Measurements from ENCODE around the gene AMIGO2.

AMIGO2 gene

DNA sequence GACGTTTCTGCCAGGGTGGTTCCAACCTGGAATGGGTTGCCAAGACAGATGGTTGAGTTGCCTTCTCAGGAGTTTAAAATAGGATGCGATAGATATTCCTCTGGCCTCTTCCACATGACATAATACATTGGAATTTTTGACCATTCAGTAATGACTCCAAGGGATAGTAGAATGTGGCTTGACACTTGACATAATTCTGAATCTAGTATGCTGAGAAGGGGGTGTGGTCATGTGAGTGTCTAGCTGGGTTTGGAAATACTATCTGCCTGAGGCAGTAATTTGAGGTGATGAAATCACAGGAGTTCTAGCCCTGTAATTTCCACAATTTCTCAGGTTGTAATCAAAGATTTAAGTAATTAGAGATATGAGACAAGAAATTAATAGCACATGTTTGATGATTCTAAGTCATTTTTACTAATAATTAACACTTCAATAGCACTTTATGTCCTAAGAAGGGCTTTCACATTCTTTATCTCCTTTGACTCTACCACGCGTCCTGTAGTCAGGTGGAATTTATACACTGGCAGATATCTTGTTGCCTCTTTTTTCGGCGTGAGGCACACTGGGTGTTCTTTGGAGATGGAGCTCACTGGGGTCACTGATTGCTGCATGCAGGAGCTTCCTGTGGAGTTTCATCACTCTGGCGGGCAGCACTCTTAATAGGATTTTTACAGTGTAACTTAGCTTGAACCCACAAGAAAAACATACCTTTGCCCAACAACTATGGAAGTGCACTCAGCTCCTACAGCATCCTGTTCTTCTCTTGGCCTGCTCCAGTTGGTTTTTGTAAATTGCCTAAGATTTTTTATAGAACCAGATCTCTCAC is 3.2 kb upstream of the AMIGO2 start:
- no peaks in the 10 kb centered on the region for H3K9me3 ChIP-seq (ENCODE audit: control insufficient read depth in 1 of 2, low read length in 2 of 2)
- H3K36me3 ChIP-seq (ENCODE audit: control insufficient read depth in 1 of 2, insufficient read depth in 2 of 2, low read length in 2 of 2) = no peaks in the 10 kb centered on the region
- H3K9ac ChIP-seq (ENCODE audit: low read depth in 1 of 2, low read length in 2 of 2) = no peak overlapping the region
- no peak overlapping the region for H3K27ac ChIP-seq (ENCODE audit: low read depth, low read length)
- H3K4me1 ChIP-seq (ENCODE audit: control insufficient read depth in 1 of 2, insufficient read depth in 2 of 2, low read length in 2 of 2) = peaks cover 7 to 8% of the 10 kb centered on the region in 2 donors
- peaks cover 10 to 12% of the 10 kb centered on the region in 2 donors for H3K27me3 ChIP-seq (ENCODE audit: control insufficient read depth in 1 of 2, insufficient read depth in 2 of 2, low read length in 2 of 2)
- H3K4me3 ChIP-seq (ENCODE audit: low read depth in 1 of 2, low read length in 2 of 2) = no peak overlapping the region

DNA sequence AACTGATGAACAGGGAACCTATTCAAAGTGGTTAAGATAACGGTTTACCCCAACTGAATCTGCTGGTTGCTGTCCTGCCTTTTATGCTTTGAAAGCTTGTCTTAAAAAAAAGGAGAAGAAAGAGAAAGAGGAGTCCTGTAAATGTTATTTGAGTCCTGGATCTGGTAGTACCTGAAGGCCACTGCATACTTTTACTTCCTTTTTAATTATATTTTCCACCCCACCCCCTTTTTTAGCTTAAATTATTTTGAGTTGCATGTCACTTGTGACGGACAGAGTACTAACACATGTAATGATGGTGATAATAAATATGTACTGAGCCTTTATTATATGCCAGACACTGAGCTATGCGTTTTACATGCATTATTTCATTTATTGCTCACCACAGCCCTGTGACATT is 2.5 kb upstream of the AMIGO2 start:
- Histone ChIP-seq H3K27ac (ENCODE audit: low read depth, low read length) (no peak overlapping the region), H3K27me3 (ENCODE audit: control insufficient read depth in 1 of 2, insufficient read depth in 2 of 2, low read length in 2 of 2) (peaks cover 10 to 17% of the 10 kb centered on the region in 2 donors), H3K9ac (ENCODE audit: low read depth in 1 of 2, low read length in 2 of 2) (no peak overlapping the region), H3K36me3 (ENCODE audit: control insufficient read depth in 1 of 2, insufficient read depth in 2 of 2, low read length in 2 of 2) (no peaks in the 10 kb centered on the region), H3K4me1 (ENCODE audit: control insufficient read depth in 1 of 2, insufficient read depth in 2 of 2, low read length in 2 of 2) (peaks cover 7 to 8% of the 10 kb centered on the region in 2 donors), H3K4me3 (ENCODE audit: low read depth in 1 of 2, low read length in 2 of 2) (no peak overlapping the region), H3K9me3 (ENCODE audit: control insufficient read depth in 1 of 2, low read length in 2 of 2) (no peaks in the 10 kb centered on the region)

DNA sequence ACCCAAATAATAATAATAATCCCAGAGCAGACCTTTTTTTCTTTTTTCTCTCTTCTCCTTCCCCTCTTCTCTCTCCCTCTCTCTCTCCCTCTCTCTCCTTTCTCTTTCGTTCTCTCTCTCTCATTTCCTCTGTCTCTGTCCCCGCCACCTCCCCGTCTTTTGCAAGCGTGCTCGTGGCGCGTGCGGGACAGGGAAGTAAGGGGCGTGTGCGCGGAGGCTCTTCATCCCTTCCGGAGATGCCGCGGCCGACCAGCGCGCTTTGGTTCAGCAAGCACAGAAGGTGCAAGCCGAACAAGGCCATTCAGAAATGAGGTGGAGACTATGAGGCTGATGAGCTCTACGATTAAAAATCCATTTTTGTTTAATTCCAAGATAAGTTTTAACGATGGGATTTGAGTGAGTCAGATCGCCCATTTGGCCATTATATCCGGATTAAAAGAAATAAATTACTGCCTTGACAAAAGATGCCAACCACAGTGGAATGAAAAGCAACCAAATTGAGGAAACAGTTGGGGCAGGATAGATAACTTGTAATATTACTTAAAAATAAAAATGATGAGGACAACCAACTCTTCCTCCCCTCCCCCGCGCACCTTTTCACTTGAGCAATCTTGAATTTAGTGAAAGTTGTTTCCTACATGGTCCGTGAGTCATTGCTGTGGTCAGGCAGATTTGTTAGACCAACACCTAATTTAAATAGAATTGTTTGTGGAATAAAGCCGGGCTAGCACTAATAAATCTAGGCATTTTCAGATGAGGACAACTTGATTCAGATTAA is 1.2 kb upstream of the AMIGO2 start:
- Histone ChIP-seq H3K36me3 (ENCODE audit: control insufficient read depth in 1 of 2, insufficient read depth in 2 of 2, low read length in 2 of 2) (no peaks in the 10 kb centered on the region), H3K27ac (ENCODE audit: low read depth, low read length) (peak overlapping the region; percentile 74), H3K4me1 (ENCODE audit: control insufficient read depth in 1 of 2, insufficient read depth in 2 of 2, low read length in 2 of 2) (peaks cover 7 to 8% of the 10 kb centered on the region in 2 donors), H3K4me3 (ENCODE audit: low read depth in 1 of 2, low read length in 2 of 2) (peak overlapping the region; percentile 78 to 80), H3K9ac (ENCODE audit: low read depth in 1 of 2, low read length in 2 of 2) (peak overlapping the region; percentile 66 to 79), H3K27me3 (ENCODE audit: control insufficient read depth in 1 of 2, insufficient read depth in 2 of 2, low read length in 2 of 2) (peaks cover 10 to 17% of the 10 kb centered on the region in 2 donors), H3K9me3 (ENCODE audit: control insufficient read depth in 1 of 2, low read length in 2 of 2) (no peaks in the 10 kb centered on the region)

DNA sequence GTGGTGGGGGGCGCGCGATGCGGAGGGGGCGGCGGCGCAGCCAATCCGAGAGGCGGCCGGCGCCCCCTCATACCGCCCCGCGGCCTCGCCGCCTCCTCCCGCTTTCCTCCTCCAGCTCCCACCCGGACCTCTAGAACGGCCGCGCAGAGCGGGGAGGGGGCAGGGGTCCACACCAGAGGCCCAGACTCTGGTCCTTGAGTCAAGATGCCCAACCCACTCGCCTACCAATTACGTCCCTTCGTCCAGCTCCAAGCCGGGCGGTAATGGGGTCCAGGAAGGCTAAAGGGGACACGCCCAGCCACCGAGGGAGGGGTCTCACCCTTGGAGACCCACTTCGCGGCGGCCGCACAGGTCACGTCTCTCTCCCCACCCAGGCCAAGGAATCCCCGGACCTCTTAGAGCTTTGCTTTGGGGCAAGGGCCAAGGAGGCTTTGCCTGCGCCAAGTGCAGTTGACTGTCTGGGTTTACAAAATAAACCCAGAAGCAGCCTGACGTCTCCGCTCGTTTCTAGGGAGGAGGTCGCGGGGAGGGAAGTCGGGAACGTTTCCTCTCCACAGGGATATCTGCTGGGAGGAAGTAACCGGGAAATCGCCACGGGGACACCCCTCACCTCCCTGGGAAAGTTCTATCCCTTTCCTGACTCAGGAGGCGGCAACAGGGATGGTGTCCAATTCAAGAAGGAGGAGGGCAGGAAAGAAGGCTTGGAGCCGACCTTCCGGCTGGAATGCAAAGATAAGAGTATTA is 394 bp upstream of the AMIGO2 start:
- H3K4me3 ChIP-seq (ENCODE audit: low read depth in 1 of 2, low read length in 2 of 2) = peak overlapping the region; percentile 78 to 80
- peak overlapping the region; percentile 66 to 79 for H3K9ac ChIP-seq (ENCODE audit: low read depth in 1 of 2, low read length in 2 of 2)
- peak overlapping the region; percentile 74 for H3K27ac ChIP-seq (ENCODE audit: low read depth, low read length)
- H3K36me3 ChIP-seq (ENCODE audit: control insufficient read depth in 1 of 2, insufficient read depth in 2 of 2, low read length in 2 of 2) = no peaks in the 10 kb centered on the region
- peaks cover 7 to 8% of the 10 kb centered on the region in 2 donors for H3K4me1 ChIP-seq (ENCODE audit: control insufficient read depth in 1 of 2, insufficient read depth in 2 of 2, low read length in 2 of 2)
- H3K27me3 ChIP-seq (ENCODE audit: control insufficient read depth in 1 of 2, insufficient read depth in 2 of 2, low read length in 2 of 2) = peaks cover 10 to 17% of the 10 kb centered on the region in 2 donors
- H3K9me3 ChIP-seq (ENCODE audit: control insufficient read depth in 1 of 2, low read length in 2 of 2) = no peaks in the 10 kb centered on the region

DNA sequence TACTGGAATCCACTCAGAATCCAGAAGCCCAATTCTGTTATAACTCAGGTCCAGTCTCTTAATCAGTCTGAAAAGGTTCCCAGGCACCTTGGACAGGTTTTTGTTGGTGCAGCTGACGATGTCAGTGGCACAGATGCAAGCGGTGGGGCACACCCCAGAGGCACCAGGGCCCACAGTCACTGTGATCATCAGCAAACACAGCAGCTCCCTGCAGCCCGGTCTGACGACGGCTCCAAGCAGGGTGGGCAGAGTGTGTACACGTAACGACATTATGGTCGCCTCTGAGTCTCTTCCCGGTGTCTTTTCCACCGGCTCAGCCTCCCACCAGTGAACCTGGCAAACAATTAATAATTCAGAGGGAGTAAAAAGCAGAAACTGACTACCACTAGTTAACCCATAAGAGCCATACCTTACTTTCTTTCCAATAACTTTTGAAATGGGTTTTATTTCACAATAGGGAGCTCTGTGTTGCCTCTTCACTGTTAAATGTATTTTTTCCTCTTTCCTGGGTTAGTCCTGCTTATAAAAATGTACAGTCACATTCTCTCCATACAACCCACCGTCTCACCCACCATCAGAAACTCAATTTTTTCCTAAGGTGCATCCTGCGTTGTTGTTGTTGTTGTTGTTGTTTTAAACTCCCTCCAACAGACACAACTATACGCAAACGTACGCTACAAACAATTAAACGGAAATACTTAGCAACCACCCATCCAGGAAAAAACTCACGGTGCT is 859 bp downstream of the AMIGO2 start:
- H3K27ac ChIP-seq (ENCODE audit: low read depth, low read length) = no peak overlapping the region
- peaks cover 7 to 8% of the 10 kb centered on the region in 2 donors for H3K4me1 ChIP-seq (ENCODE audit: control insufficient read depth in 1 of 2, insufficient read depth in 2 of 2, low read length in 2 of 2)
- no peaks in the 10 kb centered on the region for H3K9me3 ChIP-seq (ENCODE audit: control insufficient read depth in 1 of 2, low read length in 2 of 2)

DNA sequence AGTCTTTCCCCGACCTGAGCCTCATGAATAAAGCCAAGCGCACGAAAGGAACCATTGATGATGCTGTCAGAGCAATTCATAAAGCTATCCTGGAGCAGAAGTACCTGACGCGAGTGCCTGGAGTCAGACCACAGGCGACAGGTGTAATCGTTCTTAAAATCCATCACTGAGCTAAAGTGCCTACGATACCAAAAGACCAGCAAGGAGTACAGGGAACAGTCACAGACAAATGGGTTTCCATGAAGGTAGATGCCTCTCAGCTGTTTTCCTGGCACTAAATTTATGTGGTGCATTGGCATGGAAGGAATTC is 1.7 kb downstream of the AMIGO2 start:
- peaks cover 10 to 17% of the 10 kb centered on the region in 2 donors for H3K27me3 ChIP-seq (ENCODE audit: control insufficient read depth in 1 of 2, insufficient read depth in 2 of 2, low read length in 2 of 2)
- H3K36me3 ChIP-seq (ENCODE audit: control insufficient read depth in 1 of 2, insufficient read depth in 2 of 2, low read length in 2 of 2) = no peaks in the 10 kb centered on the region
- H3K4me3 ChIP-seq (ENCODE audit: low read depth in 1 of 2, low read length in 2 of 2) = peak overlapping the region; percentile 70 to 80
- no peak overlapping the region for H3K9ac ChIP-seq (ENCODE audit: low read depth in 1 of 2, low read length in 2 of 2)
- no peaks in the 10 kb centered on the region for H3K9me3 ChIP-seq (ENCODE audit: control insufficient read depth in 1 of 2, low read length in 2 of 2)
- peaks cover 7 to 8% of the 10 kb centered on the region in 2 donors for H3K4me1 ChIP-seq (ENCODE audit: control insufficient read depth in 1 of 2, insufficient read depth in 2 of 2, low read length in 2 of 2)
- no peak overlapping the region for H3K27ac ChIP-seq (ENCODE audit: low read depth, low read length)

More for the DNA sequence above, 859 bp downstream of the AMIGO2 start:
- Histone ChIP-seq H3K9ac (ENCODE audit: low read depth in 1 of 2, low read length in 2 of 2) (peak overlapping the region; percentile 58 to 78), H3K4me3 (ENCODE audit: low read depth in 1 of 2, low read length in 2 of 2) (peak overlapping the region; percentile 70 to 80), H3K36me3 (ENCODE audit: control insufficient read depth in 1 of 2, insufficient read depth in 2 of 2, low read length in 2 of 2) (no peaks in the 10 kb centered on the region), H3K27me3 (ENCODE audit: control insufficient read depth in 1 of 2, insufficient read depth in 2 of 2, low read length in 2 of 2) (peaks cover 10 to 17% of the 10 kb centered on the region in 2 donors)

DNA sequence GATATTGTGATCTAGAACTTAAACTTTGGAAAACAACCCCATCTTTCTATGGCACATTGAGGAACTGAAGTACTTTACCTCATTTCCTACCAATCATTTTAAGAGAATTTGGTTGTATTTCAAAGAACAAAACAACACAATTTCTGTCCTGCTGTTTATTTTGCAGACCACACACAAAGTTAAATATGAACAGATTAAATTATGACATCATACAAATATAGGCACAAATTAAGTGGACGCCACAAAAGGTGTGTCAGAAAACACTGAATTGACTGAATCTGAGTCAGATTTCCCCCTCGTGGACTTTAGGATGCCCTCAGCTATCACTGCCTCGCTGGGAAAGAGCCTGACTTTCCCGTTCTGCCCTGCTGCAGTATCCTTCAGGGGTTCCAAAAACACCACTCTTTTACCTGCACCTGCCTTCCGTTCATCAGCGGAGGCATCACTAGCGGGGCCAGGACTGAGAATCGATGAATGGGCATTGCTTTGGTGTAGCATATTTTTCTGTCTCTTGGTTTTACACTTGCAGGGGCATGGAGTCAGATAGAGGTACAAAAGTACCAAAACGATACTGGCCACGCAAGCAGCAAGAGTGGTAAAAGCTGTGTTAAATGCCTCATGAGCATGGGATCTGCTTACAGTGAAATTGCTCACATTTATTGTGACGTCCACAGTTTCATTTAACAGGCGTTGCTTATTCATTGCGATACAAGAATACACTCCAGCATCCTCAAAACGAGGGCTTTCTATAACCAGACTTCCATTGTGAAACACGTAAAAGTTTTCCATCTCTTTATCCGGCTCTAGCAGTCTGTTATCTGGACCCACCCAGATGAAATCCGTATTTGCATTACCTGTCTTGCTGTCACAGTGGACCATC is 2.3 kb downstream of the AMIGO2 start:
- Histone ChIP-seq H3K4me3 (ENCODE audit: low read depth in 1 of 2, low read length in 2 of 2) (peak overlapping the region; percentile 70 to 80), H3K4me1 (ENCODE audit: control insufficient read depth in 1 of 2, insufficient read depth in 2 of 2, low read length in 2 of 2) (peaks cover 7 to 8% of the 10 kb centered on the region in 2 donors), H3K9me3 (ENCODE audit: control insufficient read depth in 1 of 2, low read length in 2 of 2) (no peaks in the 10 kb centered on the region), H3K27me3 (ENCODE audit: control insufficient read depth in 1 of 2, insufficient read depth in 2 of 2, low read length in 2 of 2) (peaks cover 10 to 17% of the 10 kb centered on the region in 2 donors), H3K36me3 (ENCODE audit: control insufficient read depth in 1 of 2, insufficient read depth in 2 of 2, low read length in 2 of 2) (no peaks in the 10 kb centered on the region), H3K27ac (ENCODE audit: low read depth, low read length) (no peak overlapping the region), H3K9ac (ENCODE audit: low read depth in 1 of 2, low read length in 2 of 2) (no peak overlapping the region)

DNA sequence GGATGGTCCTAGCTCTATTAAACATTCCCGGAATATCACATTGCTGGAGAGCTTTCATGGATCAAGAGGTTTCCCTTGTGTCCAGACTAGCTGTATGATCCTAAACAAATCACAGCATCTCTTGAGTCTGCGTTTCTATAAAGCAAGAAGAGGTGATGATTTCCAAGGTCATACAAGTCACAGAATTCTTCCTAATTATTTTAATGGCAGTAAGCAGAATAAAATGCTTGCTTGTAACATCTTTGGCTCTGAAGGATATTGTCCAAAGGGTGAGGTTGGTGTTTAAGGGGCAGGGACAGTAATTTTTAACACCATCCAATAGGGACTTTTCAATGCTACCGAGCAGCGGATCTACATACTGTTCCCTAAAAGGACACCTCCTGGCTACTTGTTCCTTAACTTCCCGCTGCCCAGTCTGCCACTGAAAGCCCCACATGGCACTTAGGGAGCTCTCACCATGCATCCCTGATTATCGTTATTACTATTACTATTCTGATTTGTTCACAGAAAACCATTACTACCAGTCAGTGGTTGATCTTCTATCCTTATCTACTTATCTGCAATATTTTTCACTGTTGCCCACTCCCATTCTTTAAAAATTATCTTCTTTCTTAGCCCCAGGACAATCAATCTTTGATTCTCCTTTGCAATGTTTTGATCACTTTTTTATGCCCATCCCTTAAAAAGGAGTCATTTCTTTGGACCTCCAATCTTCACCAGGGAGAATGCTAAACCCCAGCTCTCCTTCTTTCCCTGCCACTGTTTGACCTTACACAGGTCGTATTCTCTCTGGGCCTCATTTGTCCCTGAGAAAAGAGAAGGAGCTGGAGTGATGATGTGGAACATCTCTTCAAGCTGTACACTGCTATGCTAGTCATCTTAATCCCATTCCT is 4.3 kb downstream of the AMIGO2 start:
- Histone ChIP-seq H3K4me1 (ENCODE audit: control insufficient read depth in 1 of 2, insufficient read depth in 2 of 2, low read length in 2 of 2) (peaks cover 7 to 8% of the 10 kb centered on the region in 2 donors), H3K36me3 (ENCODE audit: control insufficient read depth in 1 of 2, insufficient read depth in 2 of 2, low read length in 2 of 2) (no peaks in the 10 kb centered on the region), H3K4me3 (ENCODE audit: low read depth in 1 of 2, low read length in 2 of 2) (no peak overlapping the region), H3K9me3 (ENCODE audit: control insufficient read depth in 1 of 2, low read length in 2 of 2) (no peaks in the 10 kb centered on the region), H3K27ac (ENCODE audit: low read depth, low read length) (no peak overlapping the region), H3K27me3 (ENCODE audit: control insufficient read depth in 1 of 2, insufficient read depth in 2 of 2, low read length in 2 of 2) (peaks cover 10 to 17% of the 10 kb centered on the region in 2 donors), H3K9ac (ENCODE audit: low read depth in 1 of 2, low read length in 2 of 2) (no peak overlapping the region)
